Adrenal gland (tissue), 5 donors: Measurements from ENCODE around the gene CEP135.

Experiments used
- POLR2A ChIP-seq, 2 donors: fragments of 450-650 bp; IDR thresholded peaks; one replicate each; pipeline ENCODE4 v1.6.1; 2017; ENCODE audit warnings: antibody characterized with exemption in 2 of 2, mild to moderate bottlenecking in 2 of 2, moderate library complexity in 1 of 2
- TF ChIP-seq, protein P1 (sequence below), 6 experiments: fragments of 450-650 bp in 4 of 6; fragments of 200-600 bp in 2 of 6; sonication (generic) in 1 of 6; IDR thresholded peaks; 1 replicate in 5 of 6; 2 replicates in 1 of 6; pipeline versions ENCODE4 v1.5.1 to v1.8.0; 2016 to 2021; ENCODE audit warnings: antibody characterized with exemption in 6 of 6, mild to moderate bottlenecking in 2 of 6, moderate library complexity in 1 of 6
- donor health status: DM: no; HTN: no; CAD: no.

DNA sequence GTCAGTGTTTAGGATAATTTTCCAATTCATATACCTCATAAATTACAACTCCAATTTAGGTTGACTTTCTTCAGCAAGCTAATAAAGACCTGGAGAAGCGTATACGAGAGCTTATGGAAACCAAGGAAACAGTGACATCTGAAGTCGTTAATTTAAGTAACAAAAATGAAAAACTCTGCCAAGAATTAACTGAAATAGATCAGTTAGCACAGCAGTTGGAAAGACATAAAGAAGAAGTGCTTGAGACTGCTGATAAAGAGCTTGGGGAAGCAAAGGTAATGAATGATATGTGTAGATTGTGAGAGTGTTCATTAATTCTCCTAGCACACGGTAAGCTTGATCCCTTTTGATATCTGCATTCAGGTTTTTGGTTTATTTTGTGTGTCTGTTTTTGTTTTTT lies 16.8 kb downstream of the CEP135 start:
- TF ChIP-seq, protein P1, sequence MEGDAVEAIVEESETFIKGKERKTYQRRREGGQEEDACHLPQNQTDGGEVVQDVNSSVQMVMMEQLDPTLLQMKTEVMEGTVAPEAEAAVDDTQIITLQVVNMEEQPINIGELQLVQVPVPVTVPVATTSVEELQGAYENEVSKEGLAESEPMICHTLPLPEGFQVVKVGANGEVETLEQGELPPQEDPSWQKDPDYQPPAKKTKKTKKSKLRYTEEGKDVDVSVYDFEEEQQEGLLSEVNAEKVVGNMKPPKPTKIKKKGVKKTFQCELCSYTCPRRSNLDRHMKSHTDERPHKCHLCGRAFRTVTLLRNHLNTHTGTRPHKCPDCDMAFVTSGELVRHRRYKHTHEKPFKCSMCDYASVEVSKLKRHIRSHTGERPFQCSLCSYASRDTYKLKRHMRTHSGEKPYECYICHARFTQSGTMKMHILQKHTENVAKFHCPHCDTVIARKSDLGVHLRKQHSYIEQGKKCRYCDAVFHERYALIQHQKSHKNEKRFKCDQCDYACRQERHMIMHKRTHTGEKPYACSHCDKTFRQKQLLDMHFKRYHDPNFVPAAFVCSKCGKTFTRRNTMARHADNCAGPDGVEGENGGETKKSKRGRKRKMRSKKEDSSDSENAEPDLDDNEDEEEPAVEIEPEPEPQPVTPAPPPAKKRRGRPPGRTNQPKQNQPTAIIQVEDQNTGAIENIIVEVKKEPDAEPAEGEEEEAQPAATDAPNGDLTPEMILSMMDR (IDR thresholded peaks at IDR 0.05): no peak
- no peak for TF ChIP-seq POLR2A (IDR thresholded peaks at IDR 0.05)
